Gastroesophageal sphincter (tissue), 4 donors: ENCODE measurements around the gene TAB2. TPM values are rescaled to one million over a fixed set of nuclear protein-coding genes. Genes with fewer than 3 reads are reported as not detected.
"Not testable (repeated sequence)": the region's sequence is repeated elsewhere in the genome, so short reads cannot be mapped to it uniquely, and the experiment has no call there.

Source experiments
- ATAC-seq: fragments of 150-250 bp; one replicate; pipeline ENCODE4 v1.9.1; 2016; ENCODE audit warnings: mild to moderate bottlenecking, moderate library complexity
- H3K27ac ChIP-seq, 4 donors: fragments of 200-600 bp; sonication (generic) in 3 of 4; 1 replicate in 3 of 4; 2 replicates in 1 of 4; pipeline ENCODE4 v1.5.1; 2016 to 2019
- H3K27me3 ChIP-seq: fragments of 200-600 bp; sonication (generic); one replicate; pipeline ENCODE4 v1.5.1; 2019
- H3K36me3 ChIP-seq, 2 donors: fragments of 200-600 bp; sonication (generic); one replicate each; pipeline ENCODE4 v1.5.1; 2019; ENCODE audit warnings: control low read depth in 1 of 2
- H3K4me1 ChIP-seq, 3 donors: fragments of 200-600 bp; sonication (generic); 1 replicate in 2 of 3; 2 replicates in 1 of 3; pipeline ENCODE4 v1.5.1; 2016 to 2019; ENCODE audit warnings: control low read depth in 2 of 3
- H3K4me3 ChIP-seq, 2 donors: fragments of 200-600 bp; sonication (generic); one replicate each; pipeline ENCODE4 v1.5.1; 2019; ENCODE audit warnings: mild to moderate bottlenecking in 1 of 2, moderate library complexity in 1 of 2
- H3K9me3 ChIP-seq, 3 donors: fragments of 200-600 bp; sonication (generic); one replicate each; pipeline ENCODE4 v1.5.1; 2017 to 2019; ENCODE audit warnings: control low read depth in 2 of 3
- CTCF ChIP-seq, 4 experiments: fragments of 200-600 bp in 2 of 4; fragments of 450-650 bp in 2 of 4; sonication (generic) in 1 of 4; IDR thresholded peaks; one replicate each; pipeline ENCODE4 v1.5.1; 2017 to 2019; ENCODE audit warnings: antibody characterized with exemption in 4 of 4, mild to moderate bottlenecking in 2 of 4, moderate library complexity in 2 of 4
- EP300 ChIP-seq: sonication (generic); formaldehyde crosslinking; IDR thresholded peaks from one replicate; pipeline ENCODE4 v1.6.1; 2017; ENCODE audit warnings: antibody characterized with exemption, mild to moderate bottlenecking
- POLR2A ChIP-seq, 2 donors: fragments of 450-650 bp; IDR thresholded peaks; one replicate each; pipeline ENCODE4 v1.6.1; 2017; ENCODE audit warnings: antibody characterized with exemption in 2 of 2, mild to moderate bottlenecking in 2 of 2, moderate library complexity in 1 of 2
- POLR2AphosphoS5 ChIP-seq: sonication (generic); formaldehyde crosslinking; IDR thresholded peaks from one replicate; pipeline ENCODE4 v1.6.1; 2017; ENCODE audit warnings: antibody characterized with exemption
- WGBS, 2 donors: methylation state at CpG; one replicate each; pipeline ENCODE4 v1.1.5; 2018; ENCODE audit warnings: low coverage in 1 of 2; 5-methylcytosine and 5-hydroxymethylcytosine counted together
- total RNA-seq, 4 donors: library from RNA; depleted of rRNA; stranded (reverse); fragments of >200 nt; gene quantifications; one replicate each; pipeline ENCODE4 v1.1.0, GENCODE V29; 2016

The TAB2 gene
- total RNA-seq, 4 donors from 2014 or later: 69.5 to 111 (median 97.0) TPM

- no peaks in the 10 kb centered on the region for H3K9me3 ChIP-seq
- WGBS, 2 donors: 55 to 66% methylated on average over 6 to 7 of the region's 8 CpGs
- no peak for TF ChIP-seq POLR2AphosphoS5
- no peak for TF ChIP-seq EP300
- no peak for TF ChIP-seq POLR2A (IDR thresholded peaks at IDR 0.05)
- no peak for TF ChIP-seq CTCF (IDR thresholded peaks at IDR 0.05)
- no peak for ATAC-seq
- H3K27me3 ChIP-seq: peaks cover 13% of the 10 kb centered on the region
- no peak overlapping the region for H3K27ac ChIP-seq
- H3K36me3 ChIP-seq: no peaks in the 10 kb centered on the region
- H3K4me3 ChIP-seq: no peak overlapping the region
- H3K4me1 ChIP-seq: no peaks in the 10 kb centered on the region
Observed at GRCh38 chr6:149443411-149444181, 126.1 kb downstream of the TAB2 start.

- WGBS, 2 donors: 80% methylated on average over 2 of the region's 3 CpGs; no CpG with 5 or more reads in 1 of the 2 donors
- H3K27ac ChIP-seq, H3K4me3 ChIP-seq, H3K4me1 ChIP-seq, ATAC-seq, H3K9me3 ChIP-seq, H3K36me3 ChIP-seq: not testable (repeated sequence)
- peaks cover 13% of the 10 kb centered on the region for H3K27me3 ChIP-seq
Observed at GRCh38 chr6:149444360-149445094, 127.0 kb downstream of the TAB2 start.

GRCh38 chr6:149445095-149445466, 127.6 kb downstream of the TAB2 start:
- no peaks in the 10 kb centered on the region for H3K9me3 ChIP-seq
- H3K36me3 ChIP-seq: no peaks in the 10 kb centered on the region
- peaks cover 0 to 2% (median 0%) of the 10 kb centered on the region in 3 donors for H3K4me1 ChIP-seq
- no peak overlapping the region for H3K4me3 ChIP-seq
- H3K27me3 ChIP-seq: peaks cover 14% of the 10 kb centered on the region
- H3K27ac ChIP-seq: no peak overlapping the region
- ATAC-seq: no peak
- TF ChIP-seq POLR2AphosphoS5 (no peak), CTCF (IDR thresholded peaks at IDR 0.05) (no peak), POLR2A (IDR thresholded peaks at IDR 0.05) (no peak), EP300 (no peak)
- 100% methylated on average over 1 of the region's 6 CpGs; no CpG with 5 or more reads in 1 of the 2 donors for WGBS, 2 donors

GRCh38 chr6:149445573-149445972, 128.1 kb downstream of the TAB2 start:
- no peak for ATAC-seq
- no peaks in the 10 kb centered on the region for H3K36me3 ChIP-seq
- H3K4me1 ChIP-seq: peaks cover 0 to 7% (median 2%) of the 10 kb centered on the region in 3 donors
- no peaks in the 10 kb centered on the region for H3K9me3 ChIP-seq
- H3K4me3 ChIP-seq: no peak overlapping the region
- H3K27ac ChIP-seq: no peak overlapping the region
- H3K27me3 ChIP-seq: peaks cover 19% of the 10 kb centered on the region
- 86 to 88% methylated on average over 3 to 6 of the region's 7 CpGs for WGBS, 2 donors
- TF ChIP-seq POLR2AphosphoS5: no peak
- TF ChIP-seq EP300: no peak
- no peak for TF ChIP-seq CTCF (IDR thresholded peaks at IDR 0.05)
- TF ChIP-seq POLR2A (IDR thresholded peaks at IDR 0.05): no peak

GRCh38 chr6:149446791-149447376, 129.4 kb downstream of the TAB2 start:
- Histone ChIP-seq H3K4me3 (no peak overlapping the region), H3K36me3 (no peaks in the 10 kb centered on the region), H3K4me1 (peaks cover 0 to 20% (median 13%) of the 10 kb centered on the region in 3 donors), H3K27ac (no peak overlapping the region), H3K9me3 (no peaks in the 10 kb centered on the region), H3K27me3 (peaks cover 26% of the 10 kb centered on the region)
- ATAC-seq: no peak
- WGBS, 2 donors: 100% methylated on average over 2 of the region's 5 CpGs; no CpG with 5 or more reads in 1 of the 2 donors
- no peak for TF ChIP-seq CTCF (IDR thresholded peaks at IDR 0.05)
- TF ChIP-seq EP300: no peak
- TF ChIP-seq POLR2A (IDR thresholded peaks at IDR 0.05): no peak
- TF ChIP-seq POLR2AphosphoS5: no peak
